Liver (tissue), 9 donors: Measurements from ENCODE around the gene MAP2K4. TPM values are rescaled to one million over a fixed set of nuclear protein-coding genes. Genes with fewer than 3 reads are reported as not detected.

Experiments
- DNase-seq: peaks from one replicate; pipeline ENCODE4 v3.0.0-alpha.2; 2017; ENCODE audit warnings: low spot score
- H3K27ac ChIP-seq, 2 donors: one replicate each; pipeline ENCODE4 v1.7.0; 2013; ENCODE audit warnings: inconsistent platforms in 2 of 2, low read length in 2 of 2, control low read depth in 1 of 2, low read depth in 1 of 2, mild to moderate bottlenecking in 1 of 2
- H3K27me3 ChIP-seq, 4 donors: one replicate each; pipeline versions ENCODE4 v1.6.1 to v1.7.0; 2013; ENCODE audit warnings: low read length in 3 of 4, inconsistent platforms in 1 of 4, mild to moderate bottlenecking in 1 of 4, moderate library complexity in 1 of 4; ENCODE audit not compliant: control insufficient read depth in 4 of 4, insufficient read depth in 4 of 4
- H3K36me3 ChIP-seq, 4 donors: one replicate each; pipeline versions ENCODE4 v1.6.1 to v1.7.0; 2013; ENCODE audit warnings: low read length in 3 of 4, mild to moderate bottlenecking in 3 of 4, low read depth in 1 of 4, moderate library complexity in 1 of 4; ENCODE audit not compliant: control insufficient read depth in 4 of 4, insufficient read depth in 3 of 4
- H3K4me1 ChIP-seq, 4 donors: one replicate each; pipeline versions ENCODE4 v1.6.1 to v1.7.0; 2013; ENCODE audit warnings: low read length in 3 of 4, mild to moderate bottlenecking in 3 of 4, moderate library complexity in 1 of 4; ENCODE audit not compliant: control insufficient read depth in 4 of 4, insufficient read depth in 4 of 4
- H3K4me3 ChIP-seq, 3 donors: one replicate each; pipeline versions ENCODE4 v1.6.1 to v1.7.0; 2013; ENCODE audit warnings: low read length in 3 of 3, control low read depth in 1 of 3, low read depth in 1 of 3, mild to moderate bottlenecking in 1 of 3
- H3K9ac ChIP-seq, 2 donors: one replicate each; pipeline ENCODE4 v1.7.0; 2013; ENCODE audit warnings: low read length in 2 of 2, mild to moderate bottlenecking in 2 of 2, moderate library complexity in 2 of 2, control low read depth in 1 of 2, low read depth in 1 of 2
- H3K9me3 ChIP-seq, 4 donors: one replicate each; pipeline versions ENCODE4 v1.6.1 to v1.7.0; 2013; ENCODE audit warnings: low read length in 3 of 4; ENCODE audit not compliant: control insufficient read depth in 4 of 4
- EGR1 ChIP-seq, 2 donors: IDR thresholded peaks; 2 replicates each; pipeline ENCODE4 v1.6.1; 2016 to 2018; ENCODE audit warnings: antibody characterized with exemption in 2 of 2, low read depth in 2 of 2
- FOXA1 ChIP-seq: IDR thresholded peaks from 2 replicates; pipeline ENCODE4 v1.6.1; 2016; ENCODE audit warnings: antibody characterized with exemption
- FOXA2 ChIP-seq: IDR thresholded peaks from 2 replicates; pipeline ENCODE4 v1.6.1; 2016; ENCODE audit warnings: antibody characterized with exemption
- HNF4A ChIP-seq, 2 donors: conservative IDR thresholded peaks; 2 replicates each; pipeline ENCODE4 v1.6.1; 2016; ENCODE audit warnings: antibody characterized with exemption in 2 of 2, mild to moderate bottlenecking in 2 of 2
- HNF4G ChIP-seq: IDR thresholded peaks from 2 replicates; pipeline ENCODE4 v1.6.1; 2016; ENCODE audit warnings: antibody characterized with exemption
- JUND ChIP-seq, 2 donors: IDR thresholded peaks; 2 replicates each; pipeline ENCODE4 v1.6.1; 2016; ENCODE audit warnings: antibody characterized with exemption in 2 of 2
- NR2F2 ChIP-seq: IDR thresholded peaks from 2 replicates; pipeline ENCODE4 v1.6.1; 2016; ENCODE audit warnings: antibody characterized with exemption
- RAD21 ChIP-seq, 2 donors: IDR thresholded peaks; 2 replicates each; pipeline ENCODE4 v1.6.1; 2016; ENCODE audit warnings: antibody characterized with exemption in 2 of 2, mild to moderate bottlenecking in 2 of 2
- RXRA ChIP-seq, 2 donors: IDR thresholded peaks; 2 replicates each; pipeline ENCODE4 v1.6.1; 2017 to 2018; ENCODE audit warnings: antibody characterized with exemption in 2 of 2, mild to moderate bottlenecking in 1 of 2
- SP1 ChIP-seq: IDR thresholded peaks from 2 replicates; pipeline ENCODE4 v1.6.1; 2018; ENCODE audit warnings: antibody characterized with exemption, mild to moderate bottlenecking
- TAF1 ChIP-seq: conservative IDR thresholded peaks from 2 replicates; pipeline ENCODE4 v1.6.1; 2016; ENCODE audit warnings: antibody characterized with exemption, mild to moderate bottlenecking
- YY1 ChIP-seq: IDR thresholded peaks from 2 replicates; pipeline ENCODE4 v1.6.1; 2016; ENCODE audit warnings: antibody characterized with exemption, mild to moderate bottlenecking
- WGBS: extraction: QIAGEN DNeasy Blood & Tissue Kit; methylation state at CpG from one replicate; pipeline ENCODE4 v1.1.7; 2013; 5-methylcytosine and 5-hydroxymethylcytosine counted together
- polyA plus RNA-seq, 2 donors: library from polyadenylated mRNA; stranded (reverse) in 1 of 2; unstranded in 1 of 2; fragments of 200-250 nt in 1 of 2; fragments of >200 nt in 1 of 2; fragmentation: Nextera tagmentation in 1 of 2; extraction: Ambion mirVana in 1 of 2; gene quantifications; one replicate each; pipeline versions ENCODE4 v1.2.1 to v1.2.3, GENCODE V29; 2013 to 2015
- total RNA-seq, 2 donors: library from RNA; depleted of rRNA; stranded (reverse); fragments of >200 nt; gene quantifications; one replicate each; pipeline ENCODE4 v1.2.3, GENCODE V29; 2014
- TF ChIP-seq, protein P1 (sequence below): IDR thresholded peaks from 2 replicates; pipeline ENCODE4 v1.6.1; 2016; ENCODE audit warnings: antibody characterized with exemption
- TF ChIP-seq, protein P2 (sequence below): IDR thresholded peaks from 2 replicates; pipeline ENCODE4 v1.6.1; 2016; ENCODE audit warnings: antibody characterized with exemption
- TF ChIP-seq, protein P3 (sequence below): fragments of 150-350 bp; IDR thresholded peaks from 2 replicates; pipeline ENCODE4 v1.5.1; 2017; ENCODE audit warnings: improper control_type of control experiment, low read depth, low read length; ENCODE audit not compliant: missing input control
- TF ChIP-seq, protein P4 (sequence below): IDR thresholded peaks from 2 replicates; pipeline ENCODE4 v1.6.1; 2016; ENCODE audit warnings: antibody characterized with exemption
- donor health status: healthy.
- donor health status: healthy.
- donor health status: healthy.
- donor health status: healthy.
- donor health status: healthy.

MAP2K4 gene
- total and polyA plus RNA-seq, 4 donors, result 9.2 to 23.8 (median 14.7) TPM

DNA sequence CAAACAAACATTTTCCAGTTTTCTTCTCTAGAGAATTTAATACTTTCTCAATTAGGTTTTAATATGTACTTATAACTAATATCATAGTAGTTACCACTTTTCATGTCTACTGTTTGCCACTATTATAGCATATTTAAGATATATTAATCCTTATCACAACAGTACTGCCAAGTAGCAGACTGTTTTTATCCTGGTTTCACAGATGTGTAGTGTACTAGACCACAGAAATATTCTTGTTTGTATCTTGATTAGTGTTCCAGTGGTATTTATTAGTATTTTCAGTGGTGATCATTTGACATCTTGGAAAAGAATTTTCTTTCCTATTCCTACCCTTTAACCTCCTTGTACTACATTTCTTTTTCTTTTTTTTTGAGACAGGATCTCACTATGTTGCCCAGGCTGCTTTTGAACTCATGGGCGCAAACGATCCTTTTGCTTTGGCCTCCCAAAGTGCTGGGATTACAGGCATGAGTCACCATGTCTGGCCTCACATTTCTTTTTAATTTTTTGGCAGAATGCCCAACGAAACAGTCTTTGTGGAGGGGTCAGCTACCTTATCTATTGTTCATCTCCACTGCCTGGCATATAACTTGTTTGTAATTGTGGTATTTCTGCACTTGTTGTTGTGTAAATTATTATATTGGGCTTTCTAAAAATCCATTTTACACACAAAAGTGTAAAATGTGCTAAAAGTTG is 27.2 kb downstream of the MAP2K4 start:
- Histone ChIP-seq H3K27me3 (no peaks in the 10 kb centered on the region), H3K4me3 (no peak overlapping the region), H3K27ac (no peak overlapping the region), H3K9ac (no peak overlapping the region), H3K4me1 (peaks cover 0 to 16% (median 3%) of the 10 kb centered on the region in 4 donors), H3K36me3 (peaks cover 0 to 1% (median 0%) of the 10 kb centered on the region in 4 donors), H3K9me3 (no peaks in the 10 kb centered on the region)
- no peak for DNase-seq
- no peak for TF ChIP-seq RXRA (IDR thresholded peaks at IDR 0.05)
- TF ChIP-seq, protein P1, sequence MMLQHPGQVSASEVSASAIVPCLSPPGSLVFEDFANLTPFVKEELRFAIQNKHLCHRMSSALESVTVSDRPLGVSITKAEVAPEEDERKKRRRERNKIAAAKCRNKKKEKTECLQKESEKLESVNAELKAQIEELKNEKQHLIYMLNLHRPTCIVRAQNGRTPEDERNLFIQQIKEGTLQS, result no peak
- TF ChIP-seq TAF1, result no peak
- no peak for TF ChIP-seq SP1
- TF ChIP-seq EGR1 (IDR thresholded peaks at IDR 0.05; ENCODE audit: low read depth in 2 of 2), result no peak
- no peak for TF ChIP-seq FOXA2
- 75% methylated on average over 3 of the region's 3 CpGs for WGBS

DNA sequence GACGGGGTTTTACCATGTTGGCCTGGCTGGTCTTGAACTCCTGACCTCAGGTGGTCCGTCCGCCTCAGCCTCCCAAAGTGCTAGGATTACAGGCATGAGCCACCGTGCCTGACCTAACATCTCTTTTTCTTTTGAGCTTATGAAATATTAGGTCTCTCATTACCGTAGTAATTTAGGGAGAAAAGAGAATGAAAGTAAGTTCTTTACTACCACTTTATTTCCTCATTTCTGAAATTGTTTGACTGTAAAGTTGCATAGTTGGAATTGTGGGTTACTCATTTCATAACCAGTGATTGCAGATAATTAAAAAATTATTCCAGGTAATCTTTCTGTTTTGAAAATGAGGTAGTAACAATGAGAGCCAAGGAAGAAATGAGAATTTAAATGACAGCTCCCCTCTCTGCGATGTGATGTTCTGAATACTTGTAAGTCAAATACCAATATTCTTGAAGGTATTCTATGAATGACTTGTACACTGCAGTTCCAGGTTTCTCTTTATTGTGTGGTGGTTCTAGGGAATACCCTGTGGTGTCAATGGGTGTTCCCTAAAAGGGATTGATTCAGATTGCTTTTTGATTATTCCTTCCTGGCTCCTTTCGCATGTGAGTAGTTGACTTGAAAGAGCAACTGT is 28.3 kb downstream of the MAP2K4 start:
- TF ChIP-seq EGR1 (IDR thresholded peaks at IDR 0.05; ENCODE audit: low read depth in 2 of 2), result no peak
- no peak for TF ChIP-seq NR2F2
- TF ChIP-seq RXRA (IDR thresholded peaks at IDR 0.05), result no peak
- TF ChIP-seq, protein P2, sequence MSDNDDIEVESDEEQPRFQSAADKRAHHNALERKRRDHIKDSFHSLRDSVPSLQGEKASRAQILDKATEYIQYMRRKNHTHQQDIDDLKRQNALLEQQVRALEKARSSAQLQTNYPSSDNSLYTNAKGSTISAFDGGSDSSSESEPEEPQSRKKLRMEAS, result no peak
- Histone ChIP-seq H3K27ac (no peak overlapping the region), H3K27me3 (no peaks in the 10 kb centered on the region), H3K9me3 (no peaks in the 10 kb centered on the region), H3K9ac (no peak overlapping the region), H3K36me3 (peaks cover 0 to 1% (median 0%) of the 10 kb centered on the region in 4 donors), H3K4me1 (peaks cover 0 to 16% (median 3%) of the 10 kb centered on the region in 4 donors), H3K4me3 (no peak overlapping the region)
- WGBS, result 94% methylated on average over 7 of the region's 7 CpGs
- no peak for DNase-seq

DNA sequence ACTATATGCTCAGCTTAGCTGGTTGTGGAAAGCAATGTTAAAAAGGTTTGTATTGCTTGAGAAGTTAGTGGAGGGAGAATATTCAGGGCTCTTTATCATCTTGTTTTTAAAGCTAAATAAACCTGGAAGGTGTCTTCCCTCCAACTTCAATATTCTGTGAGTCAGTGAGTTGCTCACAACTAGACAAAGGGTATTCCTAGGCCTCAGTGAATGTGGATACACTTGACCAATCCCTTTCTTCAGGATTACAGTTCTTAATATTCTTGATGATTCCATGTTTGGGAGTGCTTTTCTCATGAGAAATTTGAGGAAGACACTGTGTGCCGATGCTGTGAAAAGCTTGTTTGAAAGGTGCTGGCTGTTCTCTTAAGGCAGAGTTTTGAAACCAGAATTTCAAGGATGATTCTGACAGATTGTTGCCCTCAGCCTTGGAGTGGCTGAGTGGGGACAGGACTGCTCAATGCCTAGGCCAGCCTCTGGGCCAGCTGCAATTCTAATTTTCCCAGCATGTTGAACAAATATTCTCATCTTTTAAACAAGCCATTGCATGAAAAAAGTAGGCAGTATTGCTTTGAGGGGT is 30.1 kb downstream of the MAP2K4 start:
- 90% methylated on average over 1 of the region's 1 CpG for WGBS
- peaks cover 0 to 16% (median 3%) of the 10 kb centered on the region in 4 donors for H3K4me1 ChIP-seq

More for the DNA sequence above, 30.1 kb downstream of the MAP2K4 start:
- Histone ChIP-seq H3K27ac (no peak overlapping the region), H3K36me3 (peaks cover 0 to 2% (median under 1%) of the 10 kb centered on the region in 4 donors), H3K9me3 (no peaks in the 10 kb centered on the region), H3K4me3 (no peak overlapping the region), H3K9ac (no peak overlapping the region), H3K27me3 (no peaks in the 10 kb centered on the region)
- TF ChIP-seq JUND (IDR thresholded peaks at IDR 0.05) (no peak), NR2F2 (no peak), RXRA (IDR thresholded peaks at IDR 0.05) (no peak), HNF4A (conservative IDR thresholded peaks at IDR 0.05) (no peak), RAD21 (IDR thresholded peaks at IDR 0.05) (no peak), TAF1 (no peak), SP1 (no peak), FOXA2 (no peak), YY1 (no peak), FOXA1 (no peak), HNF4G (no peak)
- TF ChIP-seq, protein P3, sequence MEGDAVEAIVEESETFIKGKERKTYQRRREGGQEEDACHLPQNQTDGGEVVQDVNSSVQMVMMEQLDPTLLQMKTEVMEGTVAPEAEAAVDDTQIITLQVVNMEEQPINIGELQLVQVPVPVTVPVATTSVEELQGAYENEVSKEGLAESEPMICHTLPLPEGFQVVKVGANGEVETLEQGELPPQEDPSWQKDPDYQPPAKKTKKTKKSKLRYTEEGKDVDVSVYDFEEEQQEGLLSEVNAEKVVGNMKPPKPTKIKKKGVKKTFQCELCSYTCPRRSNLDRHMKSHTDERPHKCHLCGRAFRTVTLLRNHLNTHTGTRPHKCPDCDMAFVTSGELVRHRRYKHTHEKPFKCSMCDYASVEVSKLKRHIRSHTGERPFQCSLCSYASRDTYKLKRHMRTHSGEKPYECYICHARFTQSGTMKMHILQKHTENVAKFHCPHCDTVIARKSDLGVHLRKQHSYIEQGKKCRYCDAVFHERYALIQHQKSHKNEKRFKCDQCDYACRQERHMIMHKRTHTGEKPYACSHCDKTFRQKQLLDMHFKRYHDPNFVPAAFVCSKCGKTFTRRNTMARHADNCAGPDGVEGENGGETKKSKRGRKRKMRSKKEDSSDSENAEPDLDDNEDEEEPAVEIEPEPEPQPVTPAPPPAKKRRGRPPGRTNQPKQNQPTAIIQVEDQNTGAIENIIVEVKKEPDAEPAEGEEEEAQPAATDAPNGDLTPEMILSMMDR, result no peak
- TF ChIP-seq, protein P4, sequence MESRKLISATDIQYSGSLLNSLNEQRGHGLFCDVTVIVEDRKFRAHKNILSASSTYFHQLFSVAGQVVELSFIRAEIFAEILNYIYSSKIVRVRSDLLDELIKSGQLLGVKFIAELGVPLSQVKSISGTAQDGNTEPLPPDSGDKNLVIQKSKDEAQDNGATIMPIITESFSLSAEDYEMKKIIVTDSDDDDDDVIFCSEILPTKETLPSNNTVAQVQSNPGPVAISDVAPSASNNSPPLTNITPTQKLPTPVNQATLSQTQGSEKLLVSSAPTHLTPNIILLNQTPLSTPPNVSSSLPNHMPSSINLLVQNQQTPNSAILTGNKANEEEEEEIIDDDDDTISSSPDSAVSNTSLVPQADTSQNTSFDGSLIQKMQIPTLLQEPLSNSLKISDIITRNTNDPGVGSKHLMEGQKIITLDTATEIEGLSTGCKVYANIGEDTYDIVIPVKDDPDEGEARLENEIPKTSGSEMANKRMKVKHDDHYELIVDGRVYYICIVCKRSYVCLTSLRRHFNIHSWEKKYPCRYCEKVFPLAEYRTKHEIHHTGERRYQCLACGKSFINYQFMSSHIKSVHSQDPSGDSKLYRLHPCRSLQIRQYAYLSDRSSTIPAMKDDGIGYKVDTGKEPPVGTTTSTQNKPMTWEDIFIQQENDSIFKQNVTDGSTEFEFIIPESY, result no peak
- TF ChIP-seq, protein P1, result no peak
- no peak for DNase-seq
